DOHH2 (cell line): ENCODE results near the gene AGAP3.

ENCODE experiments used
- CTCF ChIP-seq: fragments of 200-600 bp; sonication (generic); IDR thresholded peaks from one replicate; pipeline ENCODE4 v1.5.1; 2014; ENCODE audit warnings: antibody characterized with exemption, mild to moderate bottlenecking, low read depth, low read length; ENCODE audit not compliant: poor library complexity, severe bottlenecking
- EZH2phosphoT487 ChIP-seq: fragments of 200-600 bp; sonication (generic); IDR thresholded peaks from 2 replicates; pipeline ENCODE4 v1.6.1; 2017; ENCODE audit warnings: borderline replicate concordance, mild to moderate bottlenecking, antibody characterized with exemption, low read length, moderate library complexity, mixed read lengths

GRCh38 chr7:151188252-151188542 lies 101.9 kb downstream of the AGAP3 start:
- TF ChIP-seq CTCF (no peak), EZH2phosphoT487 (no peak)
